ENCODE data around the gene UBE2E2.

UBE2E2 gene

DNA sequence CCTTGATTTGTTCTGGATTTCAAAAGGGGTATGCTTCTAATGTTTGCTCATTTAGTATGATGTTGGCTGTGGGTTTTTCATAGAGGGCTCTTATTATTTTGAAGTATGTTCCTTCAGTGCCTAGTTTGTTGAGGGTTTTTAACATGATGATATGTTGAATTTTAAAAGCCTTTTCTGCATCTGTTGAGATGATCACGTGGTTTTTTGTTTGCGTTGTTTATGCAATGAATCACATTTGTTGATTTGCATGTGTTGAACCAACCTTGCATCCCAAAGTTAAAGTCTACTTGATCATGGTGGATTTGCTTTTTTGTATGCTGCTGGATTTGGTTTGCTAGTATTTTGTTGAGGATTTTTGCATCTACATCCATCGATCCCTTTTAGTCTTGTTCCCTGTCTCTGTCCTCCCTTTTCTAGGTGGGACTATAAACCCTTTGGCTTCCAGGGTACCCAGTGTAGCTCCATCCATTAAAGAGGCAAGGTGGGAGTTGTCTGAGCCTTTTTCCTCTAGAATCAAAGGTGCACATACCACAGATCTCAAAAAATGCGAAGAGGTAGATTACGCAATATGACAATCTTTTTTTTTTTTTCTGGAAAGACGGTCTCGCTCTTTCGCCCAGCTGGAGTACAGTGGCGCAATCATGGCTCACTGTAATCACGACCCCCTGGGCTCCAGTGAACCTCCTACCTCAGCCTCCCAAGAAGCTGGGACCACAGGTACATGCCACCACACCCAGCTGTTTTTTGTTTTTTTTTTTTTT, 381.0 kb downstream of the UBE2E2 start:
- TF ChIP-seq SIN3A (IDR thresholded peaks at IDR 0.05; ENCODE audit: borderline replicate concordance, insufficient read depth, low read length) = no peak
- no peak for TF ChIP-seq TAF1 (IDR thresholded peaks at IDR 0.05; ENCODE audit: borderline replicate concordance, insufficient read depth, low read length)
- no peak for TF ChIP-seq POLR2AphosphoS5 (IDR thresholded peaks at IDR 0.05; ENCODE audit: low read depth, low read length)
- no peak for TF ChIP-seq FOXP2 (optimal IDR thresholded peaks at IDR 0.05; ENCODE audit: borderline replicate concordance, extremely low read depth, extremely low read length, insufficient read depth)

DNA sequence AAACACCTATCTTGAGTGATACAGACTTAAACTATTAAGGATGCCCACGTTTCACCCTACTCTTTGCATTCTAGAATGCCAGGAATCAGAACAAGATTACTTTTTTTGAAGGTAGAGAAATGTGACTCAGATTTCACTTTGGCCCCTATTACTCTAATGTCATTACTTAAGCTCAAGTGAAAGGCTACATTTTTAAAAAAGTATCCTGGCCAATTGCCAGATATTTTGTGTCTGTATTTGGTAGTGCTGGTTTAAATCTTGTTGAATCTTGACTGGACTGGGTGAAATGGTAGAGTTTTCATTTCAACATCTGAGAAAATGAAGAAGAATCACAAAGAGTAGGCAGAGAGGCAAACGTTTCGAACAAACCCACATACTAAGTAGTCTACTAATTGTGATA, 384.4 kb downstream of the UBE2E2 start:
- TF ChIP-seq, protein P1, sequence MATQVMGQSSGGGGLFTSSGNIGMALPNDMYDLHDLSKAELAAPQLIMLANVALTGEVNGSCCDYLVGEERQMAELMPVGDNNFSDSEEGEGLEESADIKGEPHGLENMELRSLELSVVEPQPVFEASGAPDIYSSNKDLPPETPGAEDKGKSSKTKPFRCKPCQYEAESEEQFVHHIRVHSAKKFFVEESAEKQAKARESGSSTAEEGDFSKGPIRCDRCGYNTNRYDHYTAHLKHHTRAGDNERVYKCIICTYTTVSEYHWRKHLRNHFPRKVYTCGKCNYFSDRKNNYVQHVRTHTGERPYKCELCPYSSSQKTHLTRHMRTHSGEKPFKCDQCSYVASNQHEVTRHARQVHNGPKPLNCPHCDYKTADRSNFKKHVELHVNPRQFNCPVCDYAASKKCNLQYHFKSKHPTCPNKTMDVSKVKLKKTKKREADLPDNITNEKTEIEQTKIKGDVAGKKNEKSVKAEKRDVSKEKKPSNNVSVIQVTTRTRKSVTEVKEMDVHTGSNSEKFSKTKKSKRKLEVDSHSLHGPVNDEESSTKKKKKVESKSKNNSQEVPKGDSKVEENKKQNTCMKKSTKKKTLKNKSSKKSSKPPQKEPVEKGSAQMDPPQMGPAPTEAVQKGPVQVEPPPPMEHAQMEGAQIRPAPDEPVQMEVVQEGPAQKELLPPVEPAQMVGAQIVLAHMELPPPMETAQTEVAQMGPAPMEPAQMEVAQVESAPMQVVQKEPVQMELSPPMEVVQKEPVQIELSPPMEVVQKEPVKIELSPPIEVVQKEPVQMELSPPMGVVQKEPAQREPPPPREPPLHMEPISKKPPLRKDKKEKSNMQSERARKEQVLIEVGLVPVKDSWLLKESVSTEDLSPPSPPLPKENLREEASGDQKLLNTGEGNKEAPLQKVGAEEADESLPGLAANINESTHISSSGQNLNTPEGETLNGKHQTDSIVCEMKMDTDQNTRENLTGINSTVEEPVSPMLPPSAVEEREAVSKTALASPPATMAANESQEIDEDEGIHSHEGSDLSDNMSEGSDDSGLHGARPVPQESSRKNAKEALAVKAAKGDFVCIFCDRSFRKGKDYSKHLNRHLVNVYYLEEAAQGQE (IDR thresholded peaks at IDR 0.05; ENCODE audit: insufficient read depth in 1 of 2, low read depth in 2 of 2, low read length in 2 of 2) = no peak
- TF ChIP-seq POLR2AphosphoS5 (IDR thresholded peaks at IDR 0.05; ENCODE audit: low read depth, low read length) (no peak), SIN3A (IDR thresholded peaks at IDR 0.05; ENCODE audit: borderline replicate concordance, insufficient read depth, low read length) (no peak), TAF1 (IDR thresholded peaks at IDR 0.05; ENCODE audit: borderline replicate concordance, insufficient read depth, low read length) (no peak), FOXP2 (optimal IDR thresholded peaks at IDR 0.05; ENCODE audit: borderline replicate concordance, extremely low read depth, extremely low read length, insufficient read depth) (no peak)

GRCh38 chr3:23588547-23588946, 385.4 kb downstream of the UBE2E2 start:
- TF ChIP-seq FOXP2 (optimal IDR thresholded peaks at IDR 0.05; ENCODE audit: borderline replicate concordance, extremely low read depth, extremely low read length, insufficient read depth) = no peak
- TF ChIP-seq POLR2AphosphoS5 (IDR thresholded peaks at IDR 0.05; ENCODE audit: low read depth, low read length) = no peak
- no peak for TF ChIP-seq SIN3A (IDR thresholded peaks at IDR 0.05; ENCODE audit: borderline replicate concordance, insufficient read depth, low read length)
- TF ChIP-seq, protein P1 (IDR thresholded peaks at IDR 0.05; ENCODE audit: insufficient read depth in 1 of 2, low read depth in 2 of 2, low read length in 2 of 2) = no peak
- TF ChIP-seq TAF1 (IDR thresholded peaks at IDR 0.05; ENCODE audit: borderline replicate concordance, insufficient read depth, low read length) = no peak

GRCh38 chr3:23589602-23590001, 386.5 kb downstream of the UBE2E2 start:
- TF ChIP-seq FOXP2 (optimal IDR thresholded peaks at IDR 0.05; ENCODE audit: borderline replicate concordance, extremely low read depth, extremely low read length, insufficient read depth) = no peak
- no peak for TF ChIP-seq TAF1 (IDR thresholded peaks at IDR 0.05; ENCODE audit: borderline replicate concordance, insufficient read depth, low read length)
- no peak for TF ChIP-seq POLR2AphosphoS5 (IDR thresholded peaks at IDR 0.05; ENCODE audit: low read depth, low read length)
- TF ChIP-seq SIN3A (IDR thresholded peaks at IDR 0.05; ENCODE audit: borderline replicate concordance, insufficient read depth, low read length) = no peak
- TF ChIP-seq, protein P1 (IDR thresholded peaks at IDR 0.05; ENCODE audit: insufficient read depth in 1 of 2, low read depth in 2 of 2, low read length in 2 of 2) = no peak

GRCh38 chr3:23590424-23591273, 387.5 kb downstream of the UBE2E2 start:
- TF ChIP-seq POLR2AphosphoS5 (IDR thresholded peaks at IDR 0.05; ENCODE audit: low read depth, low read length) (no peak), SIN3A (IDR thresholded peaks at IDR 0.05; ENCODE audit: borderline replicate concordance, insufficient read depth, low read length) (no peak)
- TF ChIP-seq, protein P1 (IDR thresholded peaks at IDR 0.05; ENCODE audit: insufficient read depth in 1 of 2, low read depth in 2 of 2, low read length in 2 of 2) = 0 out of 4 replicates have a peak, but pooled peaks of 1 of the 2 experiments have one; percentile 10
